Measurements from ENCODE around the gene AKT2.
A peak's percentile ranks its signal among the peaks of the same experiment; 100 is the strongest.

AKT2 gene

DNA sequence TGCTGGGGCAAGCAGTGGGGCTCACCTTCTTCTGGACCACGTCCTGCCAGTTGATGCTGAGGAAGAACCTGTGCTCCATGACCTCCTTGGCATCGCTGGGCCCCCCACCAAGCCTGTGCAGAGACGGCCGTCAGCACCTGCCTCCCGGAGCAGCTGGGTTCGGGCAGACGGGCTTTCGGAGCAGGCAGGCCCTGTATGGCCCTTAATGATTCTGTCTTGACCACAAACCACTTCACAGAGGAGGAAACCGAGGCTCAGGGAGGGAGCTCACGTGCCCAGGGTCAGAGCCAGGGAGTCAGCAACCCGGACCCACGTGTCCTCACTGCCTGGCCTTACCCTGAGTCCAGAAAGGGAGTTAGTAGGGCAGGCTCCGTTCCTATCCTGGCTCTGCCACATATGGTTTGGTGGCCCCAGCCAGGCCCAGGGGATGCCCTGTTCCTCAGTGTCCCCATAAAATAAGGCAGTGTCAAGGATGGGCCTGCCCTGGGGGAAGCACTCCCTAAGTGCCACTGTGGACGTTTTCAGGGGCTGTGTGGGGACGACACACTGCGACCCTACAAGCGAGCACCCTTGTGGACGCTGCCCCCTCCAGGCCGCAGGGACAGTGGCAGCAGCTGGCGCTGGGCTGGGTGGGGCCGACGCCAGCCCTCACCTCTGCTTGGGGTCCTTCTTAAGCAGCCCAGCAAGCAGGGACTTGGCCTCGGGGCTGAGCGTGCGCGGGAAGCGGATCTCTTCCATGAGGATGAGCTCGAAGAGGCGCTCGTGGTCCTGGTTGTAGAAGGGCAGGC is 49.7 kb downstream of the AKT2 start:
- Histone ChIP-seq H3K4me3 (no peak overlapping the region), H3K27ac (no peak overlapping the region)
- TF ChIP-seq, protein P1, sequence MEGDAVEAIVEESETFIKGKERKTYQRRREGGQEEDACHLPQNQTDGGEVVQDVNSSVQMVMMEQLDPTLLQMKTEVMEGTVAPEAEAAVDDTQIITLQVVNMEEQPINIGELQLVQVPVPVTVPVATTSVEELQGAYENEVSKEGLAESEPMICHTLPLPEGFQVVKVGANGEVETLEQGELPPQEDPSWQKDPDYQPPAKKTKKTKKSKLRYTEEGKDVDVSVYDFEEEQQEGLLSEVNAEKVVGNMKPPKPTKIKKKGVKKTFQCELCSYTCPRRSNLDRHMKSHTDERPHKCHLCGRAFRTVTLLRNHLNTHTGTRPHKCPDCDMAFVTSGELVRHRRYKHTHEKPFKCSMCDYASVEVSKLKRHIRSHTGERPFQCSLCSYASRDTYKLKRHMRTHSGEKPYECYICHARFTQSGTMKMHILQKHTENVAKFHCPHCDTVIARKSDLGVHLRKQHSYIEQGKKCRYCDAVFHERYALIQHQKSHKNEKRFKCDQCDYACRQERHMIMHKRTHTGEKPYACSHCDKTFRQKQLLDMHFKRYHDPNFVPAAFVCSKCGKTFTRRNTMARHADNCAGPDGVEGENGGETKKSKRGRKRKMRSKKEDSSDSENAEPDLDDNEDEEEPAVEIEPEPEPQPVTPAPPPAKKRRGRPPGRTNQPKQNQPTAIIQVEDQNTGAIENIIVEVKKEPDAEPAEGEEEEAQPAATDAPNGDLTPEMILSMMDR (IDR thresholded peaks at IDR 0.05) = no peak
- DNase-seq (ENCODE audit: low spot score) = no peak

DNA sequence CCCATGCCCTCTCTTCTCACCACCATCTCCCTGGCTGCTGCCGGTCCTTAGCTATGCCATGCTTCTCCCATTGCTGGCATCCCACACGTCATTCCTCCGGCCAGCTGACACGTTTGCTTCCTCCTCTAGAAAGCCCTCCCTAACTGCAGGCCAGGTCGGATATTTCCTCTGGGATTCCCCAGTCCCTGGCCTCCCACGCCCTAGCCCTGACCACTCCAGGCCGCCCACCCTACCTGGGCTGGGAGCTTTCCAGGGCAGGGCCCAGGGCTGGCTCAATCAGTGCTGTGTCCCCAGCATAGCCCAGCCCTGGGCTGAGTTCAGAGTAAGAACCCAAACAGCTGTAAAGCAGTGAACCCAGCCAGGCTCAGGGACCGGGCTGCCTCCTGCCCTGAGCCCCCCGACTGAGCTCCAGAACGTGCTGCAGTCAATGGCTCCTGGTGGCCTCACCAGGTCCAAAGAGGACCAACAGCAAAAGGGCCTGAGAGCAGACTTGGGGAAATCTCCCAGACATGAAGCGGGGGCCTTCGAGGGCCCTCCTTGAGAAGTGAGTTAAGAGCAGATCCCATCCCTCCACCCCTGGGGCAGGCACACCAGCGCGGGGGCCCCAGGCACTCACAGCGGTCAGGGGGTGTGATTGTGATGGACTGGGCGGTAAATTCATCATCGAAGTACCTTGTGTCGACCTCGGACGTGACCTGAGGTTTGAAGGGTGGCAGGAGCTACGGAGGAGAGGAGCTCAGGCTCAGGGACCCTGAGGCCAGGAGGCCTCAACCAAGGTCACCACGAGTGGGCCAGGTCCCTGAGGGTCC is 50.5 kb downstream of the AKT2 start:
- H3K4me3 ChIP-seq = no peak overlapping the region
- TF ChIP-seq, protein P1 (IDR thresholded peaks at IDR 0.05) = no peak
- H3K27ac ChIP-seq = no peak overlapping the region
- no peak for DNase-seq (ENCODE audit: low spot score)

DNA sequence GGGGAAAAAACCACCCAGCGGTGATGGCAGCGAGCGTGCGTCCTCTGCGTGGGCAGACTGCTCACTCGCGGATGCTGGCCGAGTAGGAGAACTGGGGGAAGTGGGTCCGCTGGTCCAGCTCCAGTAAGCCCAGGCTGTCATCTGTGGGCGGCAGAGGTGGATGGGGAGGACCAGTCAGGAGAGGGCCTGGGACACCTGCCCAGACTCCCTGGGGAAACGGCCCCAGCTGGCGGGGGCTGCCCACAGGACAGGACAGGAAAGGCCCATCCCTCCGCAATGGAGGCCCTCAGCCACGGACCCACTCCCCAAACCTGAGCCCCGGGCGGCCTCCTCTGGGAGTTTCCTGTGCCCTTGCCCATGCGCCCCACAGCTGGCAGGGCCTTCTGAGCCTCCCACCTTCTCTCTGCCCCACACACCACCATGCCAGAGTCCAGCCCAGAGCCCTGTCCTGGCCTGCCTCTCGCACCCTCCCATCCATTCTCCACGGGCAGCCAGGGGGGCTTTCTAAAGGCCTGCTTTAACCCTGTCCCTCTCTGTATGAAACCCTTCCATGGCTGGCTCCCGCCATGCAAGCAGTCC is 51.2 kb downstream of the AKT2 start:
- no peak overlapping the region for H3K27ac ChIP-seq
- DNase-seq (ENCODE audit: low spot score) = no peak

DNA sequence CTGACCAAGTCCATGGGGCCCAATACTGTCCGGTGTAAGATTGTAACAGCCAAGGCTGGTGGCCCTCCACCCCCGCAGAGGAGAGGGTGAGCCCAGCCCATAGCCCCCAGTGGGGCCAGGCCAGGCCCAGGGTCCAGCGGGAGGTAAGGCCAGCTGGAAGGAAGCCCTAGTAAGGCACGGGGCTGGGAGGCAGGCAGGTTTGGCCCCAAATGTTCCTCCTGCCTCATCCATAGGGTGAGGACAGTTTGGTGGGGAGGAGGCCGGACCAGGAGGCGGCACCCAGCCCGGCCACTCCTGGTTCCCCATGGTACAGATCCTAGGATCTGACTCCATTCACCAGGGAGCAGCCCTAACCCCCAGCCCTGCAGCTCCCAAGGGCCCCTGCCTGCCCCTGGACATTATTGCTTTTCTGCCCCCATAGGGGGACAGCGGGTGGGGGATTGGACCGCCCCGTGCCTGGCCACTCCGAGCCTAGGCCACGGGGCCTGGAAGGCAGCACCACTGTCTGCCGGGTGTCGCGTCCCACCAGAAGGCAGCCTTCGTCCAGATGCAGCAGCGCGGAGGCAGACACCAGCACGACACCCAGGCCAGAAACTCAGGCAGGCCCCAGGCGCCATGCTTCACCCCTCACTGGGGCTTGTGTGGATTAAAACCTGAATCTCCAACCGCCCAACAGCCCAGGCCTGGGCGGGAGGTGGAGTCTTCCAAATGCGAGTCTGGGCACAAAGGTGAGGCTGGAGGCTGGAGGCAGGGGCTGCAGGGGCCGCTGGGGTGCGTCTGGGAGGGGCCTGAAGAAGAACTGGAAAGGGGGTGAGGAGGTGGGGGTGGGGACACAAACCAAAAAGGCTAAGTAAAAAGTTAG is 52.0 kb downstream of the AKT2 start:
- H3K4me3 ChIP-seq = no peak overlapping the region
- DNase-seq (ENCODE audit: low spot score) = no peak
- TF ChIP-seq, protein P1 (IDR thresholded peaks at IDR 0.05) = no peak
- no peak overlapping the region for H3K27ac ChIP-seq

More for the DNA sequence above, 51.2 kb downstream of the AKT2 start:
- TF ChIP-seq, protein P1 (IDR thresholded peaks at IDR 0.05) = no peak
- H3K4me3 ChIP-seq = no peak overlapping the region

DNA sequence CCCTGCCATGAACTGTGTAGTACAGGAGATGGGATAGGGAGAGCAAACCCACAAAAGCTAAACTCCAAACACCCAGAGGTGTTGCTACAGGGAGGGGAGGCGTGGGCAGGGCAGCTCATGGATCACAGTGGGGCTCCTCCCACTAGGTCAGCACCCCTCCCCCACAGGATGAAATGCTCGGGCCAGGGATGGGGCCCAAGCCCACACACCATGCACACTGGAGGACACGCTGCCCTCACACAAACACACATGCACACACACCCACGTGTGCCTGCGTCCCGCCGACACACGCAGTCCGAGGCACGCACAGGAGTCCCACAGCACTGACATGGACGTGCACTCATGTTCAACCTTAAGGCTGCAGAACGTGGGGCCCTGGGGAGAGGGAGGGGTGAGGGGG is 52.7 kb downstream of the AKT2 start:
- H3K4me3 ChIP-seq = no peak overlapping the region
- no peak for DNase-seq (ENCODE audit: low spot score)
- no peak overlapping the region for H3K27ac ChIP-seq
- TF ChIP-seq, protein P1 (IDR thresholded peaks at IDR 0.05) = no peak

DNA sequence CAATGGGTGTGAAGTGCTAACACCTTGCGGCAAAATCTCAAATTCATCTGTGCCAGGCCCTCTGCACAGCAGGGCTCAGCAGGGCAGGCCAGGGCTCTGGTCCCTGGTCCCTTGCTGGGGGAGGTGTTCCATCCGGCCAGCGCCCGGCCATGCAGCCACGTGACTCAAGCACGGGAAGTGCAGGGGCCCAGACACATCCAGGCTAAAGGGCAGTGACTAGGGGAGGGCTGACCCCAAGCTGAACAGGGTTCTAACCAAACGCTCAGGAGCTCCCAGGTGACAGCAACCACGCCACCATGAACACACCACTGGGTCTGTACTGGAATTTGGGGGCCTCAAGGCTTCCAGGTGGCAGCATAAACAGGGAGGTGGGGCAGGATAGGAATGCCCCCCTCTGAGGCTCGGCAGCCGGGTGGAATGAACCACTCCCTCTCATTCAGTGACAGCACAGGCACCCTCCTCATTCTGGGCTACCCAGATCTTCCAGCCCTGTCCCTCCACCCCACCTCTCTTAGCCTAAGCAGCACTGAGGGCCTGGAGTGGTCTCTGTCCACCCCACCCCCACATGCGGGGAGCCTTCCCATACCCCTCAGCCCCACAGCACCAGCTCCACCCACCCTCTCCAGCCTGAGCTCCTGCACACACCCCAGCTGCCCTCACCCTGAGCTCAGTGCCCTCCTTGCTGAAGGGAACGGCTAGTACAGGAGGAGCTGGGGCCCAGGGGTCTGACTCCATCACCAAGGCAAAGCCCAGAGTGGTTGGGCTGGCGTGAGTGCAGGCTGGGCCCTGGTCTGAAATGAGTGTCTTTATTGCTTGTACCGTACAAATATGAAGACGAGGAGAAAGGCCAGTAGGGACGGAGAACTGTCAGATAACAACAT is 53.4 kb downstream of the AKT2 start:
- DNase-seq (ENCODE audit: low spot score) = no peak
- H3K4me3 ChIP-seq = no peak overlapping the region
- TF ChIP-seq, protein P1 (IDR thresholded peaks at IDR 0.05) = no peak
- peak overlapping the region in 1 of 2 donors; percentile 32 for H3K27ac ChIP-seq

Measured in coronary artery (tissue), 2 donors.